B cell (primary cell): ENCODE results near the gene ZDHHC14. TPM values are rescaled to one million over a fixed set of nuclear protein-coding genes. Genes with fewer than 3 reads are reported as not detected.

ENCODE experiments used
- ATAC-seq: fragments of 200-7000 bp; cut with Tn5 transposase; one replicate; pipeline ENCODE4 v1.10.0; 2021; ENCODE audit warnings: low read depth, mild to moderate bottlenecking, moderate number of reproducible peaks, moderate library complexity
- CTCF ChIA-PET: fragments of 350-600 bp; sonication (Branson Sonifier 250); formaldehyde crosslinking; loops from one replicate; lab custom pipeline; 2021; ENCODE audit warnings: antibody characterized with exemption, inconsistent platforms; lab: Charles Lee
- POLR2A ChIA-PET: fragments of 350-600 bp; sonication (Branson Sonifier 250); formaldehyde crosslinking; loops from one replicate; lab custom pipeline; 2021; ENCODE audit warnings: antibody characterized with exemption; lab: Charles Lee
- DNase-seq: peaks from one replicate; pipeline ENCODE4 v3.0.0; 2013
- H2AFZ ChIP-seq: 2 replicates; pipeline ENCODE4 v1.6.1; 2012; ENCODE audit warnings: mild to moderate bottlenecking, low read depth, low read length; ENCODE audit not compliant: insufficient read depth, poor library complexity, severe bottlenecking
- H3K27ac ChIP-seq, 2 donors: 1 replicate in 1 of 2; 2 replicates in 1 of 2; pipeline ENCODE4 v1.5.1; 2012 to 2013; ENCODE audit warnings: low read length in 2 of 2, mild to moderate bottlenecking in 2 of 2, moderate library complexity in 1 of 2
- H3K27me3 ChIP-seq, 4 experiments: fragments of 200-600 bp in 1 of 4; sonication (generic) in 1 of 4; replicated peaks in 1 of 4; 1 replicate in 2 of 4; 2 replicates in 2 of 4; pipeline versions ENCODE4 v1.6.1 to v1.7.0; 2013 to 2016; ENCODE audit warnings: low read length in 3 of 4, mild to moderate bottlenecking in 2 of 4, mixed read lengths in 1 of 4, moderate library complexity in 1 of 4; ENCODE audit not compliant: insufficient read depth in 4 of 4, control insufficient read depth in 3 of 4; ENCODE audit errors: control extremely low read depth in 1 of 4
- H3K36me3 ChIP-seq, 2 experiments: replicated peaks in 1 of 2; 1 replicate in 1 of 2; 2 replicates in 1 of 2; pipeline versions ENCODE4 v1.6.1 to v1.7.1; 2013; ENCODE audit warnings: low read length in 1 of 2; ENCODE audit not compliant: insufficient read depth in 2 of 2, control insufficient read depth in 1 of 2; ENCODE audit errors: control extremely low read depth in 1 of 2, extremely low read depth in 1 of 2
- H3K4me1 ChIP-seq, 2 donors: fragments of 200-600 bp in 1 of 2; sonication (generic) in 1 of 2; 1 replicate in 1 of 2; 2 replicates in 1 of 2; pipeline versions ENCODE4 v1.5.1 to v1.6.1; 2013 to 2017; ENCODE audit warnings: low read length in 2 of 2; ENCODE audit not compliant: control insufficient read depth in 2 of 2, insufficient read depth in 2 of 2
- H3K4me2 ChIP-seq: replicated peaks from 2 replicates; pipeline ENCODE3; 2012; ENCODE audit warnings: mild to moderate bottlenecking, low read depth, low read length; ENCODE audit not compliant: poor library complexity, severe bottlenecking
- H3K4me3 ChIP-seq, 5 experiments: fragments of 200-600 bp in 1 of 5; sonication (generic) in 1 of 5; 1 replicate in 3 of 5; 2 replicates in 2 of 5; pipeline versions ENCODE4 v1.5.1 to v1.7.0; 2011 to 2016; ENCODE audit warnings: low read length in 4 of 5, mild to moderate bottlenecking in 4 of 5, low read depth in 2 of 5, control low read depth in 1 of 5, moderate library complexity in 1 of 5; ENCODE audit not compliant: insufficient read depth in 1 of 5; ENCODE audit errors: control extremely low read depth in 1 of 5, extremely low read depth in 1 of 5
- H3K79me2 ChIP-seq: fragments of 200-600 bp; sonication (generic); one replicate; pipeline ENCODE4 v1.6.0; 2016; ENCODE audit warnings: low read length; ENCODE audit not compliant: control insufficient read depth, insufficient read depth
- H3K9ac ChIP-seq: fragments of 200-600 bp; sonication (generic); 2 replicates; pipeline ENCODE4 v1.6.1; 2017; ENCODE audit warnings: mild to moderate bottlenecking, low read length, moderate library complexity
- H3K9me3 ChIP-seq, 3 donors: one replicate each; pipeline versions ENCODE4 v1.6.1 to v1.7.1; 2013; ENCODE audit warnings: low read length in 2 of 3; ENCODE audit not compliant: control insufficient read depth in 2 of 3, insufficient read depth in 1 of 3; ENCODE audit errors: control extremely low read depth in 1 of 3
- H4K20me1 ChIP-seq: 2 replicates; pipeline ENCODE4 v1.6.0; 2012; ENCODE audit warnings: mild to moderate bottlenecking, low read length; ENCODE audit not compliant: insufficient read depth, control insufficient read depth, poor library complexity, severe bottlenecking
- H3K27ac Mint-ChIP-seq: one replicate; pipeline ENCODE4 v1.8.0; 2021; ENCODE audit warnings: mixed read lengths
- H3K27me3 Mint-ChIP-seq: one replicate; pipeline ENCODE4 v1.8.0; 2021; ENCODE audit warnings: mixed read lengths
- H3K4me1 Mint-ChIP-seq: one replicate; pipeline ENCODE4 v1.8.0; 2021; ENCODE audit warnings: mixed read lengths
- H3K4me3 Mint-ChIP-seq: one replicate; pipeline ENCODE4 v1.8.0; 2021; ENCODE audit warnings: mixed read lengths
- H3K9me3 Mint-ChIP-seq: one replicate; pipeline ENCODE4 v1.8.0; 2022; ENCODE audit warnings: mixed read lengths; ENCODE audit not compliant: insufficient read depth
- EZH2 ChIP-seq: IDR thresholded peaks from 2 replicates; pipeline ENCODE4 v1.6.1; 2012; ENCODE audit warnings: borderline replicate concordance, low read depth, mild to moderate bottlenecking, moderate library complexity, low read length; ENCODE audit not compliant: insufficient read depth, poor library complexity, severe bottlenecking
- WGBS: methylation state at CpG from one replicate; pipeline ENCODE4 v1.1.5; 2013; ENCODE audit warnings: missing lambda C conversion rate; ENCODE audit not compliant: insufficient coverage; 5-methylcytosine and 5-hydroxymethylcytosine counted together
- intact Hi-C: fragments of 100-400 bp; cut with micrococcal nuclease; formaldehyde crosslinking; loops from one replicate; pipeline ENCODE4 v1.10.0; 2022
- polyA plus RNA-seq: library from polyadenylated mRNA; depleted of rRNA; stranded (reverse); fragments of >200 nt; gene quantifications from 2 replicates; pipeline ENCODE4 v1.2.3, GENCODE V29; 2012
- total RNA-seq, 2 donors: library from RNA; stranded (reverse); fragments of 120-200 nt in 1 of 2; gene quantifications; 1 replicate in 1 of 2; 2 replicates in 1 of 2; pipeline versions ENCODE4 v1.2.3 to v1.2.4, GENCODE V29; 2013 to 2022
- TF ChIP-seq, protein P1 (sequence below): fragments of 200-600 bp; IDR thresholded peaks from one replicate; pipeline ENCODE4 v1.8.0; 2022; ENCODE audit warnings: antibody characterized with exemption, mild to moderate bottlenecking

ZDHHC14 gene
- total and polyA plus RNA-seq, 2 donors (not counting 1 experiment from before 2014, with no cell fraction given) = 8.8 to 50.4 TPM

DNA sequence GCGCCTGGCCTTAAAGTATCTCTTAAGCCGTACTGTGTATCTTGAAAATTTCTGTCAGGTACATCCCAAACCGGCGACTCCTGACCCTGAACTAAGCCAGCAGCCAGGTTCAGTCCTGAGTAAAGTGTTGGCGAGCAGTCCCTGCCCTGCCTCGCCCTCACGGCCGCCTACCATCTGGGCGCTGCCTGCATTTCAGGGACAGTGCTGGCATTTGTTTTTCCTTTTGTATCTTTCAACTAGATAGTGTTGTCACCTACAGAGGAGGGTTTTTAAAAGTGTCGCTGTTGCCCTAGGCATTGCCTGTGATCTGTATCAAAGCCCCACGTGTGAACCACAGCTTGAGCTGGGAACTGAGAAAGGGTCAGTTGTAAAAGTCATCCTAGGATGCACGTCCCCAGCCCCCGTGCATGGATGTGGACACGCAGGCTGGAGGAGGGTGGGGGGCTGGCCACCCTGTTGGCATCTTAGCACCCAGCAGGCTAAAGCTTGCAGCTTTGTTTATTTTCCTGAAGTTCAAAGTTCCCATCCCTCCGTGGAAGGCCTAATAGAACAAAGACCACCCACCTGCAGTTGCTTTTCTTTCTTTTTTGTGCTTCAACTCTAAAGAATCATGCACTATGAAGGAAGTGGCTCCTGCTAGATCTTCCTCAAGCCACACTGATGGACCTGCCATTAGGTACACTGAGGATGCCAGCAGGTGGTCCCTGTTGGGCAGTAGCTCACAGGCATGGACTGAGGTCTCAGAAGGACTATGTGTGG is 136.8 kb downstream of the ZDHHC14 start:
- TF ChIP-seq EZH2 = no peak
- TF ChIP-seq, protein P1, sequence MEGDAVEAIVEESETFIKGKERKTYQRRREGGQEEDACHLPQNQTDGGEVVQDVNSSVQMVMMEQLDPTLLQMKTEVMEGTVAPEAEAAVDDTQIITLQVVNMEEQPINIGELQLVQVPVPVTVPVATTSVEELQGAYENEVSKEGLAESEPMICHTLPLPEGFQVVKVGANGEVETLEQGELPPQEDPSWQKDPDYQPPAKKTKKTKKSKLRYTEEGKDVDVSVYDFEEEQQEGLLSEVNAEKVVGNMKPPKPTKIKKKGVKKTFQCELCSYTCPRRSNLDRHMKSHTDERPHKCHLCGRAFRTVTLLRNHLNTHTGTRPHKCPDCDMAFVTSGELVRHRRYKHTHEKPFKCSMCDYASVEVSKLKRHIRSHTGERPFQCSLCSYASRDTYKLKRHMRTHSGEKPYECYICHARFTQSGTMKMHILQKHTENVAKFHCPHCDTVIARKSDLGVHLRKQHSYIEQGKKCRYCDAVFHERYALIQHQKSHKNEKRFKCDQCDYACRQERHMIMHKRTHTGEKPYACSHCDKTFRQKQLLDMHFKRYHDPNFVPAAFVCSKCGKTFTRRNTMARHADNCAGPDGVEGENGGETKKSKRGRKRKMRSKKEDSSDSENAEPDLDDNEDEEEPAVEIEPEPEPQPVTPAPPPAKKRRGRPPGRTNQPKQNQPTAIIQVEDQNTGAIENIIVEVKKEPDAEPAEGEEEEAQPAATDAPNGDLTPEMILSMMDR = no peak
- Mint-ChIP-seq H3K27ac (no peak overlapping the region), H3K9me3 (no peaks in the 10 kb centered on the region), H3K4me3 (no peak overlapping the region), H3K4me1 (peaks cover 22% of the 10 kb centered on the region), H3K27me3 (no peaks in the 10 kb centered on the region)
- DNase-seq (no peak), ATAC-seq (no peak)
- Histone ChIP-seq H3K9me3 (no peaks in the 10 kb centered on the region), H3K27me3 (no peaks in the 10 kb centered on the region), H3K27ac (no peak overlapping the region), H3K4me2 (no peak overlapping the region), H3K9ac (no peak overlapping the region), H3K4me3 (no peak overlapping the region), H3K4me1 (peaks cover 0 to 6% of the 10 kb centered on the region in 2 donors), H4K20me1 (no peaks in the 10 kb centered on the region), H3K36me3 (no peaks in the 10 kb centered on the region), H3K79me2 (peaks cover 4% of the 10 kb centered on the region), H2AFZ (no peak overlapping the region)
- WGBS = 96% methylated on average over 12 of the region's 15 CpGs
- intact Hi-C loops = no loop called here
- ChIA-PET POLR2A (no interaction called here), CTCF (no interaction called here)
